HG02588 (cell line): ENCODE measurements around the gene NPFFR1.
"Not testable (repeated sequence)": the region's sequence is repeated elsewhere in the genome, so short reads cannot be mapped to it uniquely, and the experiment has no call there.

Experiments
- ATAC-seq: cut with Tn5 transposase; IDR thresholded peaks from one replicate; pipeline ENCODE4 v1.9.1; 2021; ENCODE audit warnings: mild to moderate bottlenecking, moderate library complexity; ENCODE audit not compliant: unreplicated experiment

Gene NPFFR1

DNA sequence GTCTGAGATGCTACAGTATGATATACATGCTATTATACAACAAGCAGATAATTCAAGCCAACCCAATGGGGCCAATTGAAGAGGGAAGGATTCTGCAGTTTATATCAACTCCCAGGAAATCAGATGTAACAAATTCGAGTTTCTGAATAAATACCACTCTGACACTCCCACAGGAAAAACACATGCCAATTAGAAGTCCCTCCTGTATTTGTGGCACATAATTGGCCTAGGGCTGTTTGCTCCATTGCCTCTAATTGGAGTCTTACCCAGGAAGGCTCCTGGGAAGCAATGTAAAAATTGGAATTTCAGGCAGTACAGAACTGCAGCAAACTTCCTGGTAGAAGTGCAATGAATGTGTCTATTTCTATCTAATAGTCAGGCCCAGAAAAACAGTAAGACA lies 55.3 kb downstream of the NPFFR1 start:
- ATAC-seq, result no peak

DNA sequence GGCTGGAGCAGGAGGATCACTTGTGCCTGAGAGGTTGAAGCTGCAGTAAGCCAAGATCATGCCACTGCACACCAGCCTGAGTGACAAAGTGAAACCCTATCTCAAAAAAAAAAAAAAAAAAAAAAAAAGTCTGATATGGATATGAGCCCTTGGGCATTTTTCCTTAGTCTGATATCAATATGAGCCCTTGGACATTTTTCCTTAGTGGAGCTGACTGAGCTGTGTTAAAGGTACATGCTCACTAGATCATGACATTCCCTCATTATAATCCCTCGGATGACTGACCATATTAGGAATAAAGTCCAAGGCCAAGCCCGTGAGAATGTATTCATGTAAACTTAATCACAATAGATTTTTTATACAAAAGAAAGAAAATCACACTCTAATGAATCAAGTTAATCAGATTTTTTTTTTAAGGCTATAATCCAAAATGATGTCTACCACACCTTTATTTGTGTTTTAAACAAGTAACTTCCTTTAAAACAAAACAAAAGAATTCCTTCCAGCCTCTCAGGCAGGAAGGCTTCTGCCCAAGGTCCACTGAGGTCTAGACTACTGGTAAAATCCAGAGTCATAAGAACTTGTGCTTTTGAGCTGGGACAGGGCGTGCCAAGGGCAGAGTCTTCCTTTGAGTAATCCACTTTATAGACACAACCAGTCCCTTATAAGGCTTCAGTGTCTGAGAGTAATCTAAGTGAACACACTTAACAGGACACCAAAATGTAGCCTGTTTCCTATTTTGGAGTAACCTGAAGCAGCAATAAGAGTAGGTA lies 56.1 kb downstream of the NPFFR1 start:
- no peak for ATAC-seq

GRCh38 chr10:70223728-70224127 lies 60.1 kb downstream of the NPFFR1 start:
- ATAC-seq, result no peak

GRCh38 chr10:70222811-70223447 lies 60.9 kb downstream of the NPFFR1 start:
- ATAC-seq, result not testable (repeated sequence)

DNA sequence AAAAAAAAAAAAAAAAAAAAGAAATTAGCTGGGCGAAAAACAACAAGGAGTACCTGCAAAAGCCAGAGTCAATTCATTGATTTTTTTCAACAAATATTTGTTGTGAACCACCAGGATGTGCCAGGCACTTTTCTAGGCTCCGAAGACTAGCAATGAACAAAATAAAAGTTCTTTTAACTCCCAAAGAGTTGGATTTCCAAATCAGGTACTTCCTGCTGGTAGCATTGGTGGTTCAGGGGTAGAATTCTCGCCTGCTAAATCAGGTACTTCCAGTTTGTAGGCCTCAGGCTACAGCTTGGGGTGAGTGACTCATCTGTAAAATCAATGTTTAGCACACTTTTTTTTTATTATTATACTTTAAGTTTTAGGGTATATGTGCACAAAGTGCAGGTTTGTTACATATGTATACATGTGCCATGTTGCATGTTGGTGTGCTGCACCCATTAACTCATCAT lies 61.4 kb downstream of the NPFFR1 start:
- no peak for ATAC-seq

DNA sequence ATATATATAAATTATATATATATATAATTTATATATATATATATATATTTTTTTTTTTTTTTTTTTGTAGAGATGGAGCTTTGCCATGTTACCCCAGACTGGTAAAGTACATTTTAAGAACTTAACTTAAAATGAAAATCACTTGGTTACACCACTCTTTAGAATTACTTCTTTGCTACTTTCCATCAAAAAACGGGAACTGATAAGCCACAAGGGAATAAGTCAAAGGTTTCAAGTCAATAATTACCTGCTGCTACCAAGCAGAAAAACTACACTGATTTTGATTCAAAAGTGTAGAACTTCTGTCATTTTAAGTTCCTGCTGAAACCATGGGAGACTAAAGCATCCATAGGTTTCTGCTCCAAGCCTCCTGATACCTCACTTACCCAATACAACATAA lies 62.8 kb downstream of the NPFFR1 start:
- ATAC-seq, result no peak

- ATAC-seq, result no peak
These were observed 70.9 kb downstream of the NPFFR1 start for GRCh38 chr10:70212879-70213278.

DNA sequence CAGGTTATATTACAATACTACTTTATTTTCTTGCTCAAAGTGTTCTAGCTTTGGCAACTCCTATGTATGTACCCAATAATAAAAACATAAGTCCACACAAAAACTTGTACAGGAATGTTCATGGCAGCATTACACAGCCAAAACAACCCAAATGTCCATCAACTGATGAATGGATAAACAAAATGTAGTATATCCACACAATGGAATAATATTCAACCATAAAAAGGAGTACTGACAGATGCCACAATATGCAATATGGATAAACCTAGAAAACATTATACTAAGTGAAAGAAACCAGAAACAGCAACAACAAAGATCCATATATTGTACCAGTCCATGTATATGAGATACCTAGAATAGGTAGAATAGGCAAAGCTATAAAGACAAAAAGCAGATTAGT lies 71.5 kb downstream of the NPFFR1 start:
- ATAC-seq, result no peak

DNA sequence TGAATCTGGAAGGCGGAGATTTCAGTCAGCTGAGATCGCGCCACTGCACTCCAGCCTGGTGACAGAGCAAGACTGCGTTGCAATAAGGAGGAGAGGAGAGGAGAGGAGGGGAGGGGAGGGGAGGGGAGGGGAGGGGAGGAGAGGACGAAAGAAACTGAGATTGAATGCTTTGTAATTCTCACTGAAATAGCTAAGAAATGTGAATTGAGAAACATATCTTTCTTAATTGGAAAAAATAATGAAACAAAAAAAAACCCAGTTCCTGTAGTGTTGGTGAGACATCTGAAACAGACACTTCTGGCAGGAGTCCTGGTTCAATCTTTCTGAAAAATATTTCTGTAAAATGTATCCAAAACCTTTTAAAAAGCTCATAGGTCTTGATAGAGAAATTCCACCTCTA lies 77.0 kb downstream of the NPFFR1 start:
- ATAC-seq, result no peak

- ATAC-seq, result no peak
These were observed 82.7 kb downstream of the NPFFR1 start for GRCh38 chr10:70201105-70201504.

DNA sequence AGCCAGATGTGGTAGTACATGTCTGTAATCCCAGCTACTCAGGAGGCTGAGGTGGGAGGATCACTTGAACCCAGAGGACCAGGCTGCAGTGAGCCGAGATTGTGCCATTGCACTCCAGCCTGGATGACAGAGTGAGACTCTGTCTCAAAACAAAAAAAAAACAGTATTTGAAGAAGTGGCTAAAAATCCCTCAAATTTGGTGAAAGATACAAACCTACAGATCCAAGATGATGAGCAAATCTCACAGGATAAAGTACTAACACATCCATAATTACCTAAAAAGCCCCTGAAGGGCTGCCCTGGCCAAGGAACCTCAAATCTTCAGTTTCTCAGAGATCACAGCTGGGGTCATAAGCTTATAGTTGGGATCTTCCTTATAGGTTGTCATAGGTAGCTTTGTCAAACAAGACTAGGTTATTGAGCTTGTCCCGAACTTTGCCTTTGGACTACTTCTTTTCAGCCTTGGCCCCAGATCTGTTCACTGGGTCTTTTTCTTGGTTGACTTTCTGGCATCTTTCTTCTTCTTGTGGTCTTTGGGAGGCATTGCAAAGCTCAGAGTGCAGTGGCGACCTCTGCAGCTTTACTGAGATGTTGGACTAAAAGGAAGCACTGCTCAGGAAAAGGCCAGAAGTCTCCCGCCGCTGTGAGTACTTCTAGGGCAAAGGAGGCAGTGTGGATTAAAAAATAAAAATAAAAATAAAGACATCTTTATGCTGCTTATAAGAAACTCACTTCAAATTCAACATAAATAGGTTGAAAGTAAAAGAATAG lies 84.9 kb downstream of the NPFFR1 start:
- ATAC-seq, result no peak
